ENCODE measurements around the gene FBLN1. TPM values are rescaled to one million over a fixed set of nuclear protein-coding genes. Genes with fewer than 3 reads are reported as not detected.

The FBLN1 gene
- total and polyA plus RNA-seq, 2 of the 13 experiments (the other 11 are each of a cell fraction or from before 2014, with no cell fraction given) = 37.3 to 103 TPM

DNA sequence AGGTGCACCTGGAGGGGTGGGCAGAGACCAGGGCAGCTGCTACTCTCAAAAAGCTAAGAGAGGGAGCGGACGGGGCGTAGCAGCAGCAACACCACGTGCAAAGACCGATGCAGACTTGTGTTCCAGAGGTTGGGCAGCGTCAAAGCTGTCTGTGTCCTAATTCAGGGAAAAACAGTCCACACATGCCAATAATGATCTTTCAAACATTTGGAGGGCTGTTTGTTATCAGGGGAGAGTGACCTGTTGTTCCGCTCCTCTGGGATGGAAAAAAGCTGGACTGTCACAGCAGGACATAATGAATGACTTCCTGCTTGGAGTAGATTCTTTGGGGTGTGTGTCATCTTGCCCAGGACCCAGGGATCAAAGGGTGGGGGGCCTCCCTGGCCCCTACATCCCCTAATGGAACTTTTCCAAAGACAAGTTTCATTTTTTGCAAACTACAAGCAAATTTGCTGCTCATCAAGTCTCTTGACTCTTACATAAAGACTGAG lies 6.2 kb upstream of the FBLN1 start:
- Histone ChIP-seq H3K4me1 (ENCODE audit: insufficient read depth, low read length) (peaks cover 87% of the 10 kb centered on the region), H3K27ac (ENCODE audit: extremely low read length, insufficient read depth, low read length) (peak overlapping the region; percentile 50), H3K9me3 (ENCODE audit: low read length) (no peaks in the 10 kb centered on the region), H3K9ac (ENCODE audit: insufficient read depth, low read depth, low read length) (0 out of 2 replicates have a peak overlapping the region, but pooled peaks have one; percentile 10), H4K20me1 (ENCODE audit: insufficient read depth, low read length) (no peaks in the 10 kb centered on the region), H3K79me2 (ENCODE audit: insufficient read depth, low read length) (no peaks in the 10 kb centered on the region), H3K4me3 (replicated peaks in 1 of 3; ENCODE audit: insufficient read depth in 1 of 3, low read depth in 2 of 3, low read length in 3 of 3) (peak overlapping the region in 1 of 3 experiments; percentile 44; a peak in 2 of 6 replicates), H2AFZ (ENCODE audit: low read length) (no peak overlapping the region), H3K36me3 (replicated peaks in 1 of 2; ENCODE audit: control insufficient read depth in 1 of 2, insufficient read depth in 2 of 2, low read length in 2 of 2) (no peaks in the 10 kb centered on the region), H3K27me3 (ENCODE audit: control insufficient read depth in 1 of 2, insufficient read depth in 2 of 2, low read length in 2 of 2) (no peaks in the 10 kb centered on the region), H3K4me2 (ENCODE audit: low read depth, low read length) (peak overlapping the region; percentile 40; the same call in 1 of the 2 replicates)
- POLR2A ChIA-PET = interaction anchor here (0.8 kb wide), 1 partner anchor 13 kb away, joined by 3 read pairs; no protein-coding TSS in a partner anchor
- intact Hi-C loops (cut with micrococcal nuclease; ENCODE audit: unreplicated experiment) (no loop called here), in situ Hi-C loops (cut with HindIII; ENCODE audit: extremely low pct_ligation_motif_present, low pct_unique_long_range_greater_than_20kb) (no loop called here)
- CTCF ChIA-PET (ENCODE audit: low intra/inter-chr PET ratio, low total read pairs) = no interaction called here
- ATAC-seq (peak; percentile 45; the same call in 2 of the 3 replicates), FAIRE-seq (no peak), DNase-seq (ENCODE audit: low spot score) (peak; percentile 77)
- 25% methylated on average over 7 of the region's 7 CpGs for WGBS (ENCODE audit: low lambda C conversion rate)
- BruUV-seq (replicated peaks) = no TSS peak
- TF ChIP-seq, protein P1, sequence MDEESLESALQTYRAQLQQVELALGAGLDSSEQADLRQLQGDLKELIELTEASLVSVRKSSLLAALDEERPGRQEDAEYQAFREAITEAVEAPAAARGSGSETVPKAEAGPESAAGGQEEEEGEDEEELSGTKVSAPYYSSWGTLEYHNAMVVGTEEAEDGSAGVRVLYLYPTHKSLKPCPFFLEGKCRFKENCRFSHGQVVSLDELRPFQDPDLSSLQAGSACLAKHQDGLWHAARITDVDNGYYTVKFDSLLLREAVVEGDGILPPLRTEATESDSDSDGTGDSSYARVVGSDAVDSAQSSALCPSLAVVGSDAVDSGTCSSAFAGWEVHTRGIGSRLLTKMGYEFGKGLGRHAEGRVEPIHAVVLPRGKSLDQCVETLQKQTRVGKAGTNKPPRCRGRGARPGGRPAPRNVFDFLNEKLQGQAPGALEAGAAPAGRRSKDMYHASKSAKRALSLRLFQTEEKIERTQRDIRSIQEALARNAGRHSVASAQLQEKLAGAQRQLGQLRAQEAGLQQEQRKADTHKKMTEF (CRISPR knock-in tag; IDR thresholded peaks at IDR 0.05) = 0 out of 2 replicates have a peak, but pooled peaks have one; percentile 22
- TF ChIP-seq SNAPC2 (CRISPR knock-in tag; IDR thresholded peaks at IDR 0.05) (no peak), AKAP8 (CRISPR knock-in tag; IDR thresholded peaks at IDR 0.05) (no peak), FOXP1 (IDR thresholded peaks at IDR 0.05) (no peak), FOXP1 (CRISPR knock-in tag; IDR thresholded peaks at IDR 0.05) (peak; percentile 38), HOXA5 (CRISPR knock-in tag; IDR thresholded peaks at IDR 0.05) (peak; percentile 77), LCORL (IDR thresholded peaks at IDR 0.05) (no peak), LCORL (CRISPR knock-in tag; IDR thresholded peaks at IDR 0.05) (0 out of 2 replicates have a peak, but pooled peaks have one; percentile 28), FOXA1 (IDR thresholded peaks at IDR 0.05) (no peak), FOXA1 (CRISPR knock-in tag; IDR thresholded peaks at IDR 0.05) (no peak), JUND (CRISPR knock-in tag; IDR thresholded peaks at IDR 0.05) (peak; percentile 63; the same call in 1 of the 2 replicates), NFIB (CRISPR knock-in tag; IDR thresholded peaks at IDR 0.05; ENCODE audit: borderline replicate concordance) (no peak), IRF2 (CRISPR knock-in tag; IDR thresholded peaks at IDR 0.05) (peak; percentile 61; the same call in 1 of the 2 replicates), CBX5 (CRISPR knock-in tag; IDR thresholded peaks at IDR 0.05; ENCODE audit: borderline replicate concordance) (0 out of 2 replicates have a peak, but pooled peaks have one; percentile 22), EP300 (IDR thresholded peaks at IDR 0.05; ENCODE audit: low read depth in 2 of 2, low read length in 2 of 2) (peak in 1 of 2 experiments; percentile 73; a peak in 2 of 4 replicates), EP300 (CRISPR knock-in tag; IDR thresholded peaks at IDR 0.05; ENCODE audit: borderline replicate concordance) (no peak; the same call in 1 of the 2 replicates), TSC22D2 (CRISPR knock-in tag; IDR thresholded peaks at IDR 0.05; ENCODE audit: borderline replicate concordance) (no peak), TBP (CRISPR knock-in tag; IDR thresholded peaks at IDR 0.05) (no peak), ERF (CRISPR knock-in tag; IDR thresholded peaks at IDR 0.05) (0 out of 2 replicates have a peak, but pooled peaks have one; percentile 57), MEIS1 (CRISPR knock-in tag; IDR thresholded peaks at IDR 0.05; ENCODE audit: borderline replicate concordance) (peak; percentile 92), SOX6 (IDR thresholded peaks at IDR 0.05) (no peak), SOX6 (CRISPR knock-in tag; IDR thresholded peaks at IDR 0.05) (0 out of 2 replicates have a peak, but pooled peaks have one; percentile 24), ZNF776 (CRISPR knock-in tag; IDR thresholded peaks at IDR 0.05) (no peak), PHF5A (CRISPR knock-in tag; IDR thresholded peaks at IDR 0.05; ENCODE audit: low read depth, unreplicated experiment) (no peak), SAP130 (CRISPR knock-in tag; IDR thresholded peaks at IDR 0.05; ENCODE audit: low read depth) (peak; percentile 84)
- TF ChIP-seq, protein P2, sequence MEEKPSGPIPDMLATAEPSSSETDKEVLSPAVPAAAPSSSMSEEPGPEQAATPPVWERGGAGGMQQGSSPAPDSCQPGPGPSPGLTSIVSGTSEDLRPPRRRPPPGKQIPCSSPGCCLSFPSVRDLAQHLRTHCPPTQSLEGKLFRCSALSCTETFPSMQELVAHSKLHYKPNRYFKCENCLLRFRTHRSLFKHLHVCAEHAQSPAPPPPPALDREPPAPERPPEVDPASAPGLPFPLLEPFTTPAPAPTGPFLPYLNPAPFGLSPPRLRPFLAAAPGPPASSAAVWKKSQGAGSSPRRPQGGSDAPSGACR (CRISPR knock-in tag; IDR thresholded peaks at IDR 0.05) = no peak
- TF ChIP-seq, protein P3, sequence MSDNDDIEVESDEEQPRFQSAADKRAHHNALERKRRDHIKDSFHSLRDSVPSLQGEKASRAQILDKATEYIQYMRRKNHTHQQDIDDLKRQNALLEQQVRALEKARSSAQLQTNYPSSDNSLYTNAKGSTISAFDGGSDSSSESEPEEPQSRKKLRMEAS (IDR thresholded peaks at IDR 0.05) = peak; percentile 77

All from HepG2 (cell line).